ENCODE data around the gene CELF4.

DNA sequence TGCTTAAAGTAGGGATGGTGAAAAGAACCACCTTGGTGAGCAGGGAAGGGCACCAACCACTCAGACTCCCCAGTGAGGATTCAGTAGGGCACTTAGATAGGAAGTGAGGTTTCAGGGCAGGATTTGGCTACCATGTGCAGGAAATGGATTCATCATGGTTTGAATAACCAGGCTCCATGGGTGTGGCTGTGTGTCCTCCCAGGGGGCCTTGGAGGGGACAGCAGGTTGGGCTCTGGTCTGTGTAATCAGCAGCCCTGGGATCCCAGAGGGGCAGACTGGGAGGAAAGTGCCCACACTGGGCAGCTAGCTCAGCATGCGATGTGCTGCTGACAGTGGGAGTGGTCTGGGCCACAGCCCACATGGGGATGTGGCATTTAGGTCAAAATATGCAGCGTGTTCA, 224.6 kb downstream of the CELF4 start:
- TF ChIP-seq POLR2A (IDR thresholded peaks at IDR 0.05) (no peak), CTCF (IDR thresholded peaks at IDR 0.05) (no peak)
